ENCODE measurements around the gene TNIK.

Gene TNIK

GRCh38 chr3:171417137-171417536, 43.1 kb downstream of the TNIK start:
- no peak for DNase-seq (ENCODE audit: low read depth)

- no peak for DNase-seq (ENCODE audit: low read depth)
Observed at GRCh38 chr3:171416666-171417065, 43.5 kb downstream of the TNIK start.

- DNase-seq (ENCODE audit: low read depth), result no peak
Observed at GRCh38 chr3:171416061-171416460, 44.1 kb downstream of the TNIK start.

- DNase-seq (ENCODE audit: low read depth), result no peak
Observed at GRCh38 chr3:171415070-171415469, 45.1 kb downstream of the TNIK start.

GRCh38 chr3:171412473-171412872, 47.7 kb downstream of the TNIK start:
- DNase-seq (ENCODE audit: low read depth), result no peak

GRCh38 chr3:171412054-171412453, 48.2 kb downstream of the TNIK start:
- no peak for DNase-seq (ENCODE audit: low read depth)

GRCh38 chr3:171410186-171410585, 50.0 kb downstream of the TNIK start:
- DNase-seq (ENCODE audit: low read depth), result no peak

GRCh38 chr3:171407759-171408158, 52.4 kb downstream of the TNIK start:
- no peak for DNase-seq (ENCODE audit: low read depth)

GRCh38 chr3:171404376-171404967, 55.7 kb downstream of the TNIK start:
- no peak for DNase-seq (ENCODE audit: low read depth)

GRCh38 chr3:171402281-171402680, 57.9 kb downstream of the TNIK start:
- DNase-seq (ENCODE audit: low read depth), result no peak

GRCh38 chr3:171401432-171401831, 58.8 kb downstream of the TNIK start:
- no peak for DNase-seq (ENCODE audit: low read depth)

GRCh38 chr3:171399842-171400241, 60.4 kb downstream of the TNIK start:
- no peak for DNase-seq (ENCODE audit: low read depth)

GRCh38 chr3:171398343-171398742, 61.9 kb downstream of the TNIK start:
- DNase-seq (ENCODE audit: low read depth), result no peak

GRCh38 chr3:171397089-171397488, 63.1 kb downstream of the TNIK start:
- no peak for DNase-seq (ENCODE audit: low read depth)

- DNase-seq (ENCODE audit: low read depth), result no peak
Observed at GRCh38 chr3:171396048-171396447, 64.2 kb downstream of the TNIK start.

GRCh38 chr3:171393032-171393744, 67.0 kb downstream of the TNIK start:
- DNase-seq (ENCODE audit: low read depth), result no peak

- DNase-seq (ENCODE audit: low read depth), result no peak
Observed at GRCh38 chr3:171391432-171391831, 68.8 kb downstream of the TNIK start.

- no peak for DNase-seq (ENCODE audit: low read depth)
Observed at GRCh38 chr3:171390051-171390941, 69.9 kb downstream of the TNIK start.

- DNase-seq (ENCODE audit: low read depth), result no peak
Observed at GRCh38 chr3:171389491-171389890, 70.7 kb downstream of the TNIK start.

- DNase-seq (ENCODE audit: low read depth), result no peak
Observed at GRCh38 chr3:171388527-171388926, 71.7 kb downstream of the TNIK start.

GRCh38 chr3:171387062-171387461, 73.1 kb downstream of the TNIK start:
- no peak for DNase-seq (ENCODE audit: low read depth)

- no peak for DNase-seq (ENCODE audit: low read depth)
Observed at GRCh38 chr3:171385086-171385485, 75.1 kb downstream of the TNIK start.
